Skeletal muscle tissue (tissue), 4 donors: ENCODE data around the gene KIF21A. TPM values are rescaled to one million over a fixed set of nuclear protein-coding genes. Genes with fewer than 3 reads are reported as not detected.

Experiments used
- H3K27ac ChIP-seq: one replicate; pipeline ENCODE4 v1.7.0; 2013; ENCODE audit warnings: mild to moderate bottlenecking, low read depth, low read length, inconsistent platforms
- H3K27me3 ChIP-seq, 3 donors: one replicate each; pipeline ENCODE4 v1.7.0; 2013; ENCODE audit warnings: low read length in 3 of 3; ENCODE audit not compliant: control insufficient read depth in 3 of 3, insufficient read depth in 3 of 3
- H3K36me3 ChIP-seq, 3 donors: one replicate each; pipeline ENCODE4 v1.7.0; 2013; ENCODE audit warnings: low read length in 3 of 3; ENCODE audit not compliant: control insufficient read depth in 3 of 3, insufficient read depth in 3 of 3
- H3K4me1 ChIP-seq, 3 donors: one replicate each; pipeline ENCODE4 v1.7.0; 2013; ENCODE audit warnings: low read length in 3 of 3, mild to moderate bottlenecking in 3 of 3; ENCODE audit not compliant: control insufficient read depth in 3 of 3, insufficient read depth in 3 of 3
- H3K4me3 ChIP-seq, 3 donors: one replicate each; pipeline ENCODE4 v1.7.0; 2013; ENCODE audit warnings: low read length in 3 of 3
- H3K9ac ChIP-seq, 3 donors: one replicate each; pipeline ENCODE4 v1.7.0; 2013; ENCODE audit warnings: low read length in 3 of 3, mild to moderate bottlenecking in 3 of 3, moderate library complexity in 2 of 3, low read depth in 1 of 3
- H3K9me3 ChIP-seq, 3 donors: one replicate each; pipeline ENCODE4 v1.7.0; 2013; ENCODE audit warnings: low read length in 3 of 3; ENCODE audit not compliant: control insufficient read depth in 3 of 3
- total RNA-seq: library from RNA; depleted of rRNA; stranded (reverse); fragments of >200 nt; gene quantifications from one replicate; pipeline ENCODE4 v1.2.3, GENCODE V29; 2014
- donor health status: Osteomylitis.

KIF21A gene
- total RNA-seq, 1 donor from 2014 or later: 6.3 TPM

- Histone ChIP-seq H3K36me3 (no peaks in the 10 kb centered on the region), H3K9me3 (no peaks in the 10 kb centered on the region), H3K4me1 (no peaks in the 10 kb centered on the region), H3K9ac (no peak overlapping the region), H3K27me3 (no peaks in the 10 kb centered on the region), H3K4me3 (no peak overlapping the region), H3K27ac (no peak overlapping the region)
These were observed 18.1 kb upstream of the KIF21A start for GRCh38 chr12:39461059-39461458.

GRCh38 chr12:39459027-39459434 lies 16.1 kb upstream of the KIF21A start:
- Histone ChIP-seq H3K4me1 (no peaks in the 10 kb centered on the region), H3K4me3 (no peak overlapping the region), H3K27me3 (no peaks in the 10 kb centered on the region), H3K27ac (no peak overlapping the region), H3K36me3 (no peaks in the 10 kb centered on the region), H3K9me3 (no peaks in the 10 kb centered on the region), H3K9ac (no peak overlapping the region)

GRCh38 chr12:39451977-39452376 lies 9.1 kb upstream of the KIF21A start:
- H3K36me3 ChIP-seq: no peaks in the 10 kb centered on the region
- no peaks in the 10 kb centered on the region for H3K9me3 ChIP-seq
- no peaks in the 10 kb centered on the region for H3K4me1 ChIP-seq
- H3K27me3 ChIP-seq: no peaks in the 10 kb centered on the region
- no peak overlapping the region for H3K27ac ChIP-seq
- H3K9ac ChIP-seq: no peak overlapping the region
- H3K4me3 ChIP-seq: no peak overlapping the region

- Histone ChIP-seq H3K4me3 (no peak overlapping the region), H3K36me3 (no peaks in the 10 kb centered on the region), H3K27ac (no peak overlapping the region), H3K27me3 (no peaks in the 10 kb centered on the region), H3K9me3 (no peaks in the 10 kb centered on the region), H3K4me1 (peaks cover 6 to 12% (median 7%) of the 10 kb centered on the region in 3 donors), H3K9ac (no peak overlapping the region)
These were observed 5.1 kb upstream of the KIF21A start for GRCh38 chr12:39448038-39448437.

GRCh38 chr12:39443929-39444209 lies 949 bp upstream of the KIF21A start:
- no peaks in the 10 kb centered on the region for H3K36me3 ChIP-seq
- H3K27me3 ChIP-seq: no peaks in the 10 kb centered on the region
- H3K27ac ChIP-seq: peak overlapping the region; percentile 84
- peaks cover 8 to 21% (median 16%) of the 10 kb centered on the region in 3 donors for H3K4me1 ChIP-seq
- H3K9ac ChIP-seq: peak overlapping the region; percentile 81 to 85 (median 84)
- no peaks in the 10 kb centered on the region for H3K9me3 ChIP-seq
- peak overlapping the region; percentile 79 to 81 (median 79) for H3K4me3 ChIP-seq

GRCh38 chr12:39442831-39443080 lies 164 bp downstream of the KIF21A start:
- H3K9ac ChIP-seq: peak overlapping the region; percentile 69 to 86 (median 78)
- H3K4me1 ChIP-seq: peaks cover 10 to 21% (median 16%) of the 10 kb centered on the region in 3 donors
- peak overlapping the region; percentile 71 to 77 (median 71) for H3K4me3 ChIP-seq
- H3K36me3 ChIP-seq: no peaks in the 10 kb centered on the region
- H3K27ac ChIP-seq: peak overlapping the region; percentile 84
- H3K9me3 ChIP-seq: no peaks in the 10 kb centered on the region
- H3K27me3 ChIP-seq: no peaks in the 10 kb centered on the region

- Histone ChIP-seq H3K4me1 (peaks cover 10 to 21% (median 16%) of the 10 kb centered on the region in 3 donors), H3K27me3 (no peaks in the 10 kb centered on the region), H3K27ac (peak overlapping the region; percentile 84), H3K4me3 (peak overlapping the region; percentile 71 to 77 (median 71)), H3K9ac (peak overlapping the region; percentile 69 to 86 (median 78)), H3K36me3 (no peaks in the 10 kb centered on the region), H3K9me3 (no peaks in the 10 kb centered on the region)
These were observed 723 bp downstream of the KIF21A start for GRCh38 chr12:39441963-39442830.

- H3K27me3 ChIP-seq: no peaks in the 10 kb centered on the region
- peak overlapping the region; percentile 71 to 77 (median 71) for H3K4me3 ChIP-seq
- H3K36me3 ChIP-seq: no peaks in the 10 kb centered on the region
- no peaks in the 10 kb centered on the region for H3K9me3 ChIP-seq
- H3K4me1 ChIP-seq: peaks cover 10 to 21% (median 16%) of the 10 kb centered on the region in 3 donors
- peak overlapping the region; percentile 84 for H3K27ac ChIP-seq
- peak overlapping the region in 2 of 3 donors; percentile 78 to 86 for H3K9ac ChIP-seq
These were observed 1.5 kb downstream of the KIF21A start for GRCh38 chr12:39441189-39441962.

GRCh38 chr12:39440781-39441180 lies 2.1 kb downstream of the KIF21A start:
- H3K4me1 ChIP-seq: peaks cover 10 to 21% (median 16%) of the 10 kb centered on the region in 3 donors
- no peaks in the 10 kb centered on the region for H3K9me3 ChIP-seq
- peak overlapping the region; percentile 84 for H3K27ac ChIP-seq
- no peaks in the 10 kb centered on the region for H3K27me3 ChIP-seq
- H3K36me3 ChIP-seq: no peaks in the 10 kb centered on the region
- peak overlapping the region in 1 of 3 donors; percentile 35 for H3K9ac ChIP-seq
- H3K4me3 ChIP-seq: no peak overlapping the region

- Histone ChIP-seq H3K9me3 (no peaks in the 10 kb centered on the region), H3K27me3 (no peaks in the 10 kb centered on the region), H3K4me3 (no peak overlapping the region), H3K4me1 (peaks cover 10 to 21% (median 16%) of the 10 kb centered on the region in 3 donors), H3K9ac (no peak overlapping the region), H3K36me3 (no peaks in the 10 kb centered on the region), H3K27ac (peak overlapping the region; percentile 84)
These were observed 2.8 kb downstream of the KIF21A start for GRCh38 chr12:39440101-39440500.
